Measurements from ENCODE around the gene BBS9. TPM values are rescaled to one million over a fixed set of nuclear protein-coding genes. Genes with fewer than 3 reads are reported as not detected.

Gene BBS9
- total and polyA plus RNA-seq, 11 donors: 7.4 to 29.3 (median 11.3) TPM

GRCh38 chr7:33645104-33645503 lies 515.7 kb downstream of the BBS9 start:
- ATAC-seq: no peak
- H3K4me3 ChIP-seq: no peak overlapping the region
- peaks cover 0 to 2% (median 0%) of the 10 kb centered on the region in 12 donors for H3K9me3 ChIP-seq
- no peak overlapping the region for H3K27ac ChIP-seq
- DNase-seq: no peak
- TF ChIP-seq, protein P1, sequence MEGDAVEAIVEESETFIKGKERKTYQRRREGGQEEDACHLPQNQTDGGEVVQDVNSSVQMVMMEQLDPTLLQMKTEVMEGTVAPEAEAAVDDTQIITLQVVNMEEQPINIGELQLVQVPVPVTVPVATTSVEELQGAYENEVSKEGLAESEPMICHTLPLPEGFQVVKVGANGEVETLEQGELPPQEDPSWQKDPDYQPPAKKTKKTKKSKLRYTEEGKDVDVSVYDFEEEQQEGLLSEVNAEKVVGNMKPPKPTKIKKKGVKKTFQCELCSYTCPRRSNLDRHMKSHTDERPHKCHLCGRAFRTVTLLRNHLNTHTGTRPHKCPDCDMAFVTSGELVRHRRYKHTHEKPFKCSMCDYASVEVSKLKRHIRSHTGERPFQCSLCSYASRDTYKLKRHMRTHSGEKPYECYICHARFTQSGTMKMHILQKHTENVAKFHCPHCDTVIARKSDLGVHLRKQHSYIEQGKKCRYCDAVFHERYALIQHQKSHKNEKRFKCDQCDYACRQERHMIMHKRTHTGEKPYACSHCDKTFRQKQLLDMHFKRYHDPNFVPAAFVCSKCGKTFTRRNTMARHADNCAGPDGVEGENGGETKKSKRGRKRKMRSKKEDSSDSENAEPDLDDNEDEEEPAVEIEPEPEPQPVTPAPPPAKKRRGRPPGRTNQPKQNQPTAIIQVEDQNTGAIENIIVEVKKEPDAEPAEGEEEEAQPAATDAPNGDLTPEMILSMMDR (IDR thresholded peaks at IDR 0.05): no peak
- TF ChIP-seq POLR2A (IDR thresholded peaks at IDR 0.05): no peak
- intact Hi-C loops (cut with DNase I): no loop called here
- H3K4me1 ChIP-seq: no peaks in the 10 kb centered on the region
- H3K36me3 ChIP-seq: peaks cover 0 to 6% (median 0%) of the 10 kb centered on the region in 9 donors
- H3K27me3 ChIP-seq: no peaks in the 10 kb centered on the region
- 83 to 91% (median 88%) methylated on average over 2 of the region's 2 CpGs for WGBS, 4 donors

DNA sequence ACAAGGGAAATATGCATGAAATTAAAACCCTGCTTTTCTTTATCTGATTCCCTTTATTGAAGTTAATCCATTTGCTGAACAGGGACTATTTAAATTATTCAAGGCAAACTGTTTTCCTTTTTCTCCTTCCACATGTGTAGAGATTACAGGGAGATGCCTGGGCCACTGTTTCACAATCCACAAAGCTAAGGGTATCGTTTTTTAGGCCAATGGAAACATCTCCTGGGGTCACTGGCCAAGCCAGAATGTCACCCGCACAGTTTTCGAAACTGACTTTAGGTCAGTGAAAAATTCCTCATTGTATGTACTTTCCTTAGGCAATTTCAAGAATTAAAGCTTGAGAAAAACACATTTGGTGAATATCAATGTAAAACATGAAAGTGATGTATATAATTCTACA lies 516.8 kb downstream of the BBS9 start:
- Histone ChIP-seq H3K27ac (no peak overlapping the region), H3K9me3 (peaks cover 0 to 2% (median 0%) of the 10 kb centered on the region in 12 donors), H3K27me3 (no peaks in the 10 kb centered on the region), H3K4me1 (no peaks in the 10 kb centered on the region), H3K4me3 (no peak overlapping the region), H3K36me3 (peaks cover 0 to 6% (median 0%) of the 10 kb centered on the region in 9 donors)
- no peak for TF ChIP-seq POLR2A (IDR thresholded peaks at IDR 0.05)
- TF ChIP-seq, protein P1 (IDR thresholded peaks at IDR 0.05): no peak
- DNase-seq: no peak
- intact Hi-C loops (cut with DNase I): no loop called here
- ATAC-seq: no peak
- WGBS, 4 donors: 88 to 93% (median 91%) methylated on average over 3 of the region's 3 CpGs

GRCh38 chr7:33646891-33647391 lies 517.6 kb downstream of the BBS9 start:
- H3K27me3 ChIP-seq: no peaks in the 10 kb centered on the region
- no peak for DNase-seq
- H3K4me1 ChIP-seq: no peaks in the 10 kb centered on the region
- H3K9me3 ChIP-seq: peaks cover 0 to 2% (median 0%) of the 10 kb centered on the region in 12 donors
- TF ChIP-seq, protein P1 (IDR thresholded peaks at IDR 0.05): no peak
- TF ChIP-seq POLR2A (IDR thresholded peaks at IDR 0.05): no peak
- intact Hi-C loops (cut with DNase I): no loop called here
- no peak for ATAC-seq
- no peak overlapping the region for H3K27ac ChIP-seq
- H3K4me3 ChIP-seq: no peak overlapping the region
- peaks cover 0 to 6% (median 0%) of the 10 kb centered on the region in 9 donors for H3K36me3 ChIP-seq
- WGBS, 4 donors: 93 to 99% (median 96%) methylated on average over 4 of the region's 4 CpGs

GRCh38 chr7:33649476-33650441 lies 520.4 kb downstream of the BBS9 start:
- Histone ChIP-seq H3K4me3 (no peak overlapping the region), H3K27me3 (no peaks in the 10 kb centered on the region), H3K9me3 (peaks cover 0 to 2% (median 0%) of the 10 kb centered on the region in 12 donors), H3K36me3 (peaks cover 0 to 6% (median 0%) of the 10 kb centered on the region in 9 donors), H3K27ac (no peak overlapping the region), H3K4me1 (no peaks in the 10 kb centered on the region)
- 91 to 94% (median 92%) methylated on average over 7 of the region's 7 CpGs for WGBS, 4 donors
- ATAC-seq: no peak
- intact Hi-C loops (cut with DNase I): no loop called here
- TF ChIP-seq POLR2A (IDR thresholded peaks at IDR 0.05): no peak
- TF ChIP-seq, protein P1 (IDR thresholded peaks at IDR 0.05): no peak
- DNase-seq: no peak

Data from heart left ventricle (tissue), 16 donors.